HS-5 (cell line): ENCODE data around the gene VSIG1.
A peak's percentile ranks its signal among the peaks of the same experiment; 100 is the strongest.

Experiments
- DNase-seq: peaks from one replicate; pipeline ENCODE4 v3.0.0-alpha.2; 2012; ENCODE audit warnings: low read depth

Gene VSIG1

DNA sequence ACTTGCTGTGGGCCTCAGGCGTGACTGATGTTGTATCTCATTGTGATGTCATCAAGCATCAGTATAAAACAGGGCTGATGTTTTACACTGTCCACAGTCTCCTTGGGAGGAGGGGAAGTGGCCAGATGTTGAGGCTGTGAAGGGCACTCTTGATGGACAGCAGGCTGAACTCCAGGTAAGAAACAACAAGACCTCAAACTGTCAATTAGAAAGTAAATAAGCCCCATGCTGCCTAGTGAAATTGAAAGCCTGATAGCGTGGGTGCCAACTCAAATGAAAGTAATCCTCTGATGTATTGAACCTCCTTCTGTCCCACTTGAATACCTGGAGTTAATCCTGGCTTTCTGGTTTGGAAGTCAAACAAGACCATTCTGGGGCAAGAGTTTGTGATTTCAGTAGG lies 19.7 kb downstream of the VSIG1 start:
- no peak for DNase-seq

DNA sequence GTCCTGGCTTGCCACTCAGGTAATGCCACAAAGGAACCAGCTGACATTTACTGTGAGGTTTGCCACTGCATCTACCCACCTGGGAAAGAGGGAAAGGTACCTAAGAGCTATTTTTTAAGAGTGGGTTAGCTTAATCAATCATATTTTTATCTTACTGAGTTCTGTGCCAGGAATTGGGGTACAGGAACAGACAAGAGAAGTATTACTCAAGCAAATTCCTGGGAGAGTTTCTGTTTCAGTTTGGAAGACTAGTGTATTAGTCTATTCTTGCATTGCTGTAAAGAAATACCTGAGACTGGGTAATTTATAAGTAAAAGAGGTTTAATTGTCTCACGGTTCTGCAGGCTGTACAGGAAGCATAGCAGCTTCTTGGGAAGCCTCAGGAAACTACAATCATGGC lies 23.3 kb downstream of the VSIG1 start:
- no peak for DNase-seq

DNA sequence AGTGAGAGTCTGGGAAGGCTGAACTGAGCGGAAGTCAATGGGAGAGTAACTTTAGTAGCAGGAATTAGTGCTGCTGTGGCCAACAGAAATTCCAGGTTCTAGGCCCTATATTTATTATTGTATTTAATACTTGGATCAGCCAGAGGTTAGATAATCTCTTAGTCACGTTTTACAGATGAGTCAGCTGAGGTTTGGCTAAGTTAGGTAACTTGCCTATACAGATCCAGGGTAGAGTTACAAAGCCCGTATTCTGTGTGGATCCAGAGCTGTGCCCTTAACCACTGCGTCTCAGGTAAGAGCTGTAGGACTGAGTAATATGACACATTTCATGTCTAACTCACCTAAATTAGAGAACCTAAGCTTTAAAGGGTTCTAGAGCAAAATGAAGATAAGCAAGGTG lies 26.0 kb downstream of the VSIG1 start:
- peak; percentile 41 for DNase-seq

DNA sequence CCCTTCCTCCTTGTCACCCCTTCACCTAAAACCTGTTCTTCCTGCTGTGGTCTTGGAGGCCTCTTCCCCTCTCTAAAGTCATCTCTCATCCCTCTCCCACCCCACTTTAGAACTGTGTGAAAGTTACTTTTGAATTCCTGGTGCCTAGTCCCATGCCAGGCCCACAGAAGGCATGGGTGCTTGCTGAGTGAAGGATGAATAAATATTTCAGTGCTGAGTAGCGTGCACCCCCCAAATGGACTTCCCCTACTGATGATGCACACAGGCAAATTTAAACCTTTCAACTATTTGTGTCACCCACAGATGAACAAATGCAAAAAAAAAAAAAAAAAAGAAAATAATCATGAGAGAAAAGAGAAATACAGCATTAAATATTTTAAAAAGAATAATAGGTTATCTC lies 26.7 kb downstream of the VSIG1 start:
- no peak for DNase-seq

DNA sequence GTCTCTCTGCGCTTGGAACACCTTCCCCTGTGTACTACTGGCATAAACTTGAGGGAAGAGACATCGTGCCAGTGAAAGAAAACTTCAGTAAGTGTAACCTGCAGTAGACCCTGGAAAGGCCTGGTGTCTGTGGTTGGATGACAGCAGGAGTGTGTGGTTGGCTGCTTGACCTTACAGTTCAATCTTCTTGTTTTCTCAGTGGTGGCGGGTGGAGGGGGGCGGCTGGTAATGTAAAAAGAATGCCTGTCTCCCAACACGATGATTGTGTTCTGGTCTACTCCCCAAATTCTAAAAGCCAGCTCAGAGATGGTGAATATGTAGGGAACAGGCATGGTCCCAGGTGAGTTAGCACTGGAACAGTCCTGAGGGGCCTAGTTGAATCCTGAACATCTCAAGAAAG lies 27.9 kb downstream of the VSIG1 start:
- no peak for DNase-seq

DNA sequence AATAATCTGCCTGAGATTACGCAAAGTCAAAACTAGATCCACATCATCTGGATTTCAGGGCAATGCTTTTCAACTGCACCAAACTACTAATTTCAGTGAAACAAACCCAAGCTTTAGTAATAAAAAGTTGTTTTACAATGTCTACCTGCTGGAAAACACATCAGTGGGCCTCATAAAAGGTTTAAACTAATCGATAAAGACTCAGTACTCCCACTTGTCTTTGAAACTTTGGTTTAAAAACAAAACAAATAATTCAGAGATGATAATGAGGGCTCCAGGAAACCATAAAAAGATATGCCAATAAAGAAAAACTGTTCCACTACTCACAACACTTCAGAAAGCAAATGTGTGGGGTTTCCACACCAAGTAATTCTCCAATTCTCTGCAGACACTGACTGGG lies 36.2 kb downstream of the VSIG1 start:
- no peak for DNase-seq

DNA sequence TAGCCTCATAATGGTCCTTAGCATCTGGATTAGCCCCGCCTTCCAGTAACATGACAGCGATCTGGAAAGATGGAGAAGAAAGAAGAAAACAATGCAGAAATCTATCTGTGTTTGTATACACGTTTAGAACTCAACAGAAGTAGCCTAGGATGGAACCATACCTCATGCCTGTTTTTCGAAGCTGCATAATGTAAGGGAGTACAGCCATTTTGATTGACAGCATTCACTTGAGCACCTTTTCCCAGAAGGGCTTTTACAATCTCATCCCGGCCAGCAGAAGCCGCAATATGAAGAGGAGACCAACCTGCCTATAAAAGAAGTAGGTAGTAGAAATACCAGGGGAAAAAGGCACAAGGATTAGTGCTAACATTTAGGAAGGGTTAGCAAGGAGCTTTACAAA lies 42.9 kb downstream of the VSIG1 start:
- no peak for DNase-seq

DNA sequence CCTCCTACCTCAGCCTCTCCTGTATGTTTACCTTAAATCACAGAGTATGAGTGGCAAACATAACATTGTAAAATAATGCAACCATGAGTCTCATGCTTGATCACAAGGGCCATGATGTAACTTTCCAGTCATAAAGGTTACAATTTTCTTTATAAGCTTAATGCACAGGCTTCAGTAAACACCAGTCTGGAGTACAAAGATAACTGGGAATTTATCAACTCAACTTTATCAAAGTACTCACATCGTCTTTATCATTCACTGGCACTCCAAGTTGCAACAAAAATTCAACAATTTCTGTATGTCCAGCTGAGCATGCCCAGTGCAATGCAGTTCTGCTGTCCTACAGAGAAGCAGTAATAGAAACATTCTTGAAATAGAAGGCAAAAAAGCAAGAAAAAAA lies 43.6 kb downstream of the VSIG1 start:
- DNase-seq: no peak

DNA sequence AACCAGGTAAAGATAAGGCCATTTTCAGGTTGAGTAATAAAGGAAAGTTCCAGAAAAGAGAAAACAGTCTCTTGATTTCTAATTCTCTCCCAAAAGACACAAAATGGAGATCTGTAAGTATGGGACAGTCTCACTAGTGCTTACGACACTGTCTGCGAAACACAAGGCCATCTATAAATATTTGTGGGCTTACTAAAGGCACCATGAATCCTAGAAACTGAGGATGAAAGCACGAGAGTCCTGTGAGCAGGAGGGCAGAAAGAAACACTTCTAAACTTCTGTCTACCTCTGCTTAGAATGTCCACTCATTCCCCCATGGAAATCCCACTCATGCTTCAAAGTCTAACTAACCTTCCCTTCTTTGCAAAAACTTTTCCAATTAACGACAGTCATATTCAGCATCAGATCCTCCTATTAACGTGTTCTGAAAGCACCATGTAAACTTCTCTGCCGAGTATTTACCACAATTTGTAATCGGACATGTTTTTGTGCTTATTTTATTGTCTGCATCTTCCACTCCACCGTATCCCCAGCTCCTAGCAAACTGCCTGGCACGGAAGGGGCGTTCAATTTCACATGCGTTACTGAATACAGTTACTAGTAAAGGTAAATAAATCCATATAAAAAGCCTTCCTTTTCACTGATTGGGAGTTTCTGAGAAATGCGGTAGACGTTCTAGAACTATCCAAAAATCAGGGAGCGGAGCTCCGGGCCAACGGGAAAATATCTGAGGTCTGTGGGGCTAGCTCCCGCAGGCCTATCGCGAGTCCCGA lies 45.8 kb downstream of the VSIG1 start:
- no peak for DNase-seq

DNA sequence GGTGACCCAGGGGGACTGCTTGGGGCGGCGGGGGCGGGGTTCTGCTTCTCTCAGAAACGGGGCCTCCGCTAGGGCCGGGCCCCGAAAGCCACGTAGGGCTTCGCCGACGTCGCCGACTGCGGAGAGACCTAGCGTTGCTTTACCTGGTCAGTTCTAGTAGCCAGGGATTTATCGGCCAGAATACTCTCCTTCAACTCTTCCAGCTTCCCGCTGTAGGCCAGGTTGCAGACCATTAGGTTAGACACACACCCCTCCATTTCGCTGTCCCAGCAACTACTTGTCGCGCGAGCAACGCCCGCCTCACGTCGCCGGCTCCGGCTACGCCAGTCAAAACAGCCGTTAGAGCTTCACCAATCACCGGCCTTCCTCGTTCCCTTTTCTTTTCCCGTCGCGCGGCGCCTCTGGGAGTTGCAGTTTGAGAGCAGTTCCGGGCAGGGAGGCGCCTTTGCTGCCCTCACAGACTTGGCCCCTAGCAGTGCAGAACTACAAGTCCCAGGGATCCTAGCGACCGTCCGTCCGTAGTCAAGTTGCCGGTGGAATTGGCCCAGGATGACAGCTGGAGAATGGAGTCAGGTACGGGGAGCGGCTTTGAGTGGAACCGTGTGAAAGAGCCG lies 46.5 kb downstream of the VSIG1 start, which contains the start of the genes ATG4A and PSMD10:
TSS of gene ATG4A (plus strand) at position 515 of the 614 bp plus-strand sequence. CDS start at position 564, 49 bp downstream.
TSS of gene PSMD10 (minus strand) at position 279 of the 614 bp plus-strand sequence. CDS start at position 257, 22 bp downstream.
- peak; percentile 73 for DNase-seq

DNA sequence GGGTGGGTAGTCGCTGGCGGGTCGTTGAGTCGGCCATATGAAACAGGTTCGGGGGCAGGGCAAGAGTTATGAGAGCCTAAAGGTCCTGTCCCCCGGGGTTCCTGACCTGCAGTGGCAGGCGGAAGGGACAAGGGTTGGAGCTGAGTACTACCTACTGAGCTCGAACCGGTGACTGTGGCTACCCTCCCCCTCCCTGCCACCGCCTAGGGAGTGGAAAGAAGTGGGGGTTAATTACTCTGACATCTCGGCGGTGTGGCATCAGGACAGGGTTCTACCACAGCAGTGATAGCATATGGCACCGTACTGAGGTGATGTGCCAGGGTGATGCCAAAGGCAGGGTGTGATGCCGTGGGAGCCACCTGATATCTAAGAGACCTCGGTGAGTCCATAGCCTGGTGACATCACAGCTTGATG lies 47.0 kb downstream of the VSIG1 start:
- no peak for DNase-seq

DNA sequence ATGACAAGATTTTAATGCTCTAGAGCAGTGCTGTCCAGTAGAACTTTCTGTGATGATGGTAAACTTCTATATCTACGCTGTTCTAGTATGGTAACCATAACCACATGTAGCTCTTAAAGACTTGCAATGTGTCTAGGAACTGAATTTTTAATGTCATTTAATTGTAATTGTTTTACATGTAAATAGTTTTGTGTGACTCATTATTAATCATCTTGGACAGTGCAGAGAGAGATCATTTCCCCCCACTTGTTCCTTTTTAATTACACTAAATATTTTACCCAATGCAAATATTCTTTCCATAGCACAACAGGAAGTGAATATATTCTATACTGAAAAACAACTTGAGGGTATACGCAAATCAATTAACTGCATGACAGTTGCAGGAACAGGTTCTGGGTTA lies 52.5 kb downstream of the VSIG1 start:
- no peak for DNase-seq

DNA sequence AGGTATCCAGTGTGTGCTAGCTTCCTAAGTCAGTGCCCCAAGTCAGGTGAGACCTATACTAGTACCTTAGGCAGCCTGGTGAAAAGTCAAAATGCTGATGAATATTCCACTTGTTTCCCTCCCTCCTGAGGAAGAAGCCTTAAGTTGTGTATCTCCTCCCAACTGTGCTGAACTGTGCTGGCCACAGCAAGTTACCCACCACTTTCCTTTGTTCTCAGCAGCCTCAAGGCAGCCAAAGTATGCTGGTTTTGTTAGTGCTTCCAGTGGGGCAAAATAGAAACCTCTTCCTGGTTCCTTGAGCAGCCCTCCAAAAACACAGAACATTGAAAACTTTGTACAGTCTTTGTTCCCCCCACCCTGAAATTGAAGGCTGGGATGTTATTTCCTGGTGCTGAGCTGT lies 60.6 kb downstream of the VSIG1 start:
- no peak for DNase-seq

DNA sequence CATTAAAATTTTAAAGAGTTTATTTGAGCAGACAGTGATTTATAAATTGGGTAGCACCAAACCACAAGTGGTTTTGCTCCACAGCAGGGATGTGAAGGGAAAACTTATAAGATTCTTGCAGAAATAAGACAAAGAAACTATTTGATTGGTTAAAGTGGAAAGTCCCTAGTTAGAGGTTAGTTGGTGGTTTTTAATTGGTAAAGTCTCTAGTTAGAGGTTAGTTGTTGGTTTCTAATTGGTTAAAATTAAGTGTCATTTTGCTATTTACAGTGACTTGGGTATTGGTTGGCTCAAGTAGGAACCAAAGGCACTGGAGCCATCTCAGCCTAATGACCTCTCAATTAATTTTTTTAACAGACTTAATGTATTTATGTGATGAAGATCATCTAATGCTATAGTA lies 69.7 kb downstream of the VSIG1 start:
- no peak for DNase-seq

DNA sequence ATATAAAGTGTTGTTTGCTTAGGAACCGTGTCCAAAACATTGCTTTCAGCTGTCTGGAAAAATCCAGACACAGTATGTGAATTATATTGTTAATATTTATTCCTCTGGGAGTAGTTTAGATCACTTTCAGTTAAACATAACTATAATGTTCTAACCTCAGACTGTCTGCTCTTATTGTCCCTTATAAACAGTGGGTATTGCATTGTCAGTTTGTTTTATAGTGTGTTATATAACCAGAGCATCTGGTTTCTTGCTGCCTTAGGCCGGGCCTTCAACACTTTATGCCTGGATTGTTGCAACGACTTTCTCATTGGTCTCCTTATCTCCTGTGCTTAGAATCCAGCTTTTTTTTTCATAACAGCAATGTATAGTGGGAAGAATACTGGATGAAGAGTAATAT lies 73.1 kb downstream of the VSIG1 start:
- DNase-seq: no peak

DNA sequence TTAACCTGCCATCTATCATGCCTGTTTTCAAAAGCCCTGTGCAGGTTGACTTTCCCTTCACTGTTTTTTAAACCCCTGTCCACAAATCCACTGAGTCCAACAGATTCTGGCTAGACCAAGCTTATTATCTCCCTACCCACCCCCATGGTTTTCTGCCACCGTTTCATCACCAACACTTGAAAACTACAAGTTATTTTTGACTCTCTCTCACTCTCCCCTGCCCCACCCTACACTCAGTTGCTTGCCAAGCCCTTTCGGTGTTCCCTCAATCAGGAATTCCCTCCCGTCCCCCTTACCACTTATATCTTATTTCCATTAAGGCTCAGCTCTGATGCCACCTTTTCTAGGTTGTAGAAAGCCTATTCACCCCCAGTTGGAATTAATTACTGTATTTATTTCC lies 76.4 kb downstream of the VSIG1 start:
- DNase-seq: no peak

DNA sequence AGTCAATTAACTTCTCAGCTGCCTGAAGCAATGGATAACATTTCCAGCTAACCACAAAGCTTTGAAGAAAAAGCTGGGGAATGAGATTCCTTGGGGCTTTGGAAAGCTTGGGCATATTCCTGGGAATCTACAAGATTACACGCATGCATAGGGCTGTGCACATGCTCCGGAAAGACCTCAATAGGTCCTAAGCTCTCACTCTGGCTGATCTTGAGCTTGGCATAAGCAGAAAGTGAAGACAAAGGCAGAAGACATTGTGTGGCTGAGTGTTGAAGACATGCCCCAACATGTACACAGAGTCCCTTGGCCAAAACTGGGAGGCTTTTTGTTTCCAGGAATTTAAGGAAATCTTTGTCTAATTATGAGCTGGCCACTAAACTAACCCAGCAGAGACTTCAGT lies 77.9 kb downstream of the VSIG1 start:
- no peak for DNase-seq

DNA sequence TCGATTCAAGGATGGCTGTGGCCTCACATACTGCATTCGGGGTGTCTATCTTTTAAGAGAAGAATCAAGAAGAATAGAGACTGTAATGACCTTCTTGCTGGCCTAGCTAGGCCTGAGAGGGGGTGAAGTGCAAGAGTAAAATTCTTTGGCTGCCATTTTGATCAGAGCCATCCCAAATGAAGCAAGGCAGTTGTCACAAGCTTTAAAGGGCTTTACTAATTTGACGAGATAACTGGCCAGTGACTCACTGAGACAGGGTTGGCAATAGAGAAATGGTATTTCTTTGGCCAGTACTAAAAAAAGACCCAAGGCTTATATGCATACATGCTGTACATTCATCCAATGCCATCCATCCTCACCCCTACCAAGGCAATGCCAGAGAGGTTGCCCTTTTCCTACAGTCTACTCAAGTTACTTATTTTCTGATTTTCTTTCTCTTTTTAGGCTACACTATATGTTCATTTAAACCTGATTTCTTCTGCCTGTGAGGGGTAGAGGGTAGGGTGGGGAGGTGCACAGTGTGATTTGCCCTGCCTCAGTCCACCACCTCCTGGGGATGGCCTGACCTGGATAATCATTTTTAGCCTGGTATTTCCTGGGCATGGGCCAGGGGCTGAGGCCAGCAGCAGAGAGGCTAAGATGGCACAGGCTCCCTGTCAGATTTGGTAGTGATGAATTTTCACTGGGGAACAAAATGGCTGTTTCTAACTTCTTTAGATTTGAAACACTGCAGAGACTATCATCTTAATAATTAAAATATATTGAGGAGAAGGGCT lies 78.9 kb downstream of the VSIG1 start:
- no peak for DNase-seq

DNA sequence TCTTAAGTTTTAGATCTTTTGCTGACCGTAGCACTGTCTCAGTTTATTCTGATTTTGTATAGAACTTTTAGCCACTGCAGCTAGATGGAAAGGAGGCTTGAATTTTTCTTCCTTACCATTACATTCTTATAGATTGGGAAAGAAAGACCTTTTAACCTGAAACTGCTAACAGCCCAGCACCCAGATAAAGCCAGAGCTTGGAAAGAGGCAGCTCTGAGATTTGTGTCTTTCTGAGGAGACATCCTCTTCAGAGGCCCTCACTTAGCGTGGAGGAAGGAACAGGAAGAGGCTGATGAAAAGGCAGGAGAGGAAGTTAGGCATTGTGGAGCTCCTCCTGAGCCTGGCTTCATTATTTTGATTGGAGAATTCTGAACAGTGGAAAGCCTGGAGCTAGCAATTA lies 81.8 kb downstream of the VSIG1 start:
- DNase-seq: no peak

DNA sequence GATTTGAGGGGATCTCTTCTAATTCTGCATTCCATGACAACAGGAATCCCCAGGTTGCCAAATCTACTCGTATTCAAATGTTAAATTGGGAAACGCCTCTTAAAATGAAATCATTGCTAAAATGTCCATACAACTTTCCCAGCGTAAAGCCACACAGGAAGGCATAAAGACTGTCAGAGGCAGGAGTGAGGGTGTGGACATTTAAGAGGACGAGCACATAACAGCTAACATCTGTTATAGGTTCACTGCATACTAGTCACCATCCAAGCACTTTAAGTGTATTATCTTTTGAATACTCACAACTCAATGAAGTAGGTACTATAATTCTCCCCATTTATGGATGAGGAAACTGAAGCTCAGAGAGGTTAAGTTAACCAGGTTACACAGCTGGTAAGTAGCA lies 82.3 kb downstream of the VSIG1 start:
- no peak for DNase-seq
